ENCODE measurements around the gene GIGYF2. TPM values are rescaled to one million over a fixed set of nuclear protein-coding genes. Genes with fewer than 3 reads are reported as not detected.

Gene GIGYF2
- total and polyA plus RNA-seq, 4 experiments from 2014 or later, result 6.7 to 89.6 (median 59.0) TPM

GRCh38 chr2:232892221-232892620 lies 195.1 kb downstream of the GIGYF2 start:
- no peaks in the 10 kb centered on the region for H3K36me3 ChIP-seq (ENCODE audit: insufficient read depth, low read length)
- no peak overlapping the region for H3K4me3 Mint-ChIP-seq
- intact Hi-C loops (cut with micrococcal nuclease), result no loop called here
- H3K27ac ChIP-seq (ENCODE audit: low read depth, low read length), result no peak overlapping the region
- no peaks in the 10 kb centered on the region for H3K4me1 ChIP-seq (ENCODE audit: insufficient read depth, low read length)
- peaks cover 17 to 22% of the 10 kb centered on the region in 2 donors for H3K27me3 Mint-ChIP-seq
- H3K27me3 ChIP-seq (ENCODE audit: insufficient read depth, low read length), result peaks cover 4% of the 10 kb centered on the region
- ChIA-PET CTCF (ENCODE audit: partially characterized antibody) (no interaction called here), POLR2A (ENCODE audit: partially characterized antibody) (no interaction called here)
- peaks cover 0 to 1% (median 0%) of the 10 kb centered on the region in 4 donors for H3K4me1 Mint-ChIP-seq
- no peaks in the 10 kb centered on the region for H3K9me3 ChIP-seq (ENCODE audit: control insufficient read depth in 1 of 2, low read length in 2 of 2)
- H3K4me3 ChIP-seq (ENCODE audit: low read length in 2 of 2), result no peak overlapping the region
- H3K9me3 Mint-ChIP-seq, result no peaks in the 10 kb centered on the region
- DNase-seq, result no peak
- no peaks in the 10 kb centered on the region for H3K36me3 Mint-ChIP-seq
- no peak overlapping the region for H3K27ac Mint-ChIP-seq

DNA sequence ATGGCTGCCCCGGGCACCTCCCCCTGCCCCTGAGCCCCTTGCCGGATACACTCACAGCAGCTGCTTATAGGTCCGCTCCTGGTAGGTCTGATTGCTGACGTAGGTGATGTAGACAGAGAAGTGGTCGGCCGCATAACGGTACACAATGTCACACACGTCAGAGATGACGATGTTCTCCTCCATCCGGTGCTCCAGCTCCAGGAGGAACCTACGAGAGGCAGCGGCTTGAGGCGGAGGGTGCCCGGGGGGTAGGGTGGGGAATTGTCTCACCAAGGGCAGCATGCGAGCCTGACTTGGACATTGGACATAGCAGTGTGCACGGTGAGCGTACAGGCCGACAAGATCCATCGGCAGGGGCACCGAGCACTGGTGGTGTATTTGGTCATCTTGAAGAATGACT lies 195.7 kb downstream of the GIGYF2 start:
- H3K27me3 ChIP-seq (ENCODE audit: insufficient read depth, low read length), result peaks cover 4% of the 10 kb centered on the region
- H3K27ac Mint-ChIP-seq, result no peak overlapping the region
- H3K27me3 Mint-ChIP-seq, result peaks cover 17 to 22% of the 10 kb centered on the region in 2 donors
- H3K36me3 ChIP-seq (ENCODE audit: insufficient read depth, low read length), result no peaks in the 10 kb centered on the region
- no peaks in the 10 kb centered on the region for H3K9me3 Mint-ChIP-seq
- intact Hi-C loops (cut with micrococcal nuclease), result no loop called here
- H3K9me3 ChIP-seq (ENCODE audit: control insufficient read depth in 1 of 2, low read length in 2 of 2), result no peaks in the 10 kb centered on the region
- H3K4me1 ChIP-seq (ENCODE audit: insufficient read depth, low read length), result no peaks in the 10 kb centered on the region
- H3K4me3 Mint-ChIP-seq, result no peak overlapping the region
- no peaks in the 10 kb centered on the region for H3K36me3 Mint-ChIP-seq
- H3K4me1 Mint-ChIP-seq, result peaks cover 0 to 1% (median 0%) of the 10 kb centered on the region in 4 donors
- CTCF ChIA-PET (ENCODE audit: partially characterized antibody), result no interaction called here
- H3K27ac ChIP-seq (ENCODE audit: low read depth, low read length), result no peak overlapping the region
- POLR2A ChIA-PET (ENCODE audit: partially characterized antibody), result no interaction called here
- no peak overlapping the region for H3K4me3 ChIP-seq (ENCODE audit: low read length in 2 of 2)
- peak in 1 of 5 donors; percentile 22 for DNase-seq

- Mint-ChIP-seq H3K4me3 (no peak overlapping the region), H3K9me3 (no peaks in the 10 kb centered on the region), H3K27me3 (peaks cover 17 to 20% of the 10 kb centered on the region in 2 donors), H3K4me1 (peaks cover 0 to 1% (median 0%) of the 10 kb centered on the region in 4 donors), H3K36me3 (no peaks in the 10 kb centered on the region), H3K27ac (no peak overlapping the region)
- Histone ChIP-seq H3K36me3 (ENCODE audit: insufficient read depth, low read length) (no peaks in the 10 kb centered on the region), H3K4me1 (ENCODE audit: insufficient read depth, low read length) (no peaks in the 10 kb centered on the region), H3K27ac (ENCODE audit: low read depth, low read length) (no peak overlapping the region), H3K27me3 (ENCODE audit: insufficient read depth, low read length) (peaks cover 4% of the 10 kb centered on the region), H3K9me3 (ENCODE audit: control insufficient read depth in 1 of 2, low read length in 2 of 2) (no peaks in the 10 kb centered on the region), H3K4me3 (ENCODE audit: low read length in 2 of 2) (no peak overlapping the region)
- ChIA-PET CTCF (ENCODE audit: partially characterized antibody) (no interaction called here), POLR2A (ENCODE audit: partially characterized antibody) (no interaction called here)
- DNase-seq, result peak in 1 of 5 donors; percentile 20
- intact Hi-C loops (cut with micrococcal nuclease), result no loop called here
Measured at GRCh38 chr2:232893834-232894233, 196.7 kb downstream of the GIGYF2 start.

DNA sequence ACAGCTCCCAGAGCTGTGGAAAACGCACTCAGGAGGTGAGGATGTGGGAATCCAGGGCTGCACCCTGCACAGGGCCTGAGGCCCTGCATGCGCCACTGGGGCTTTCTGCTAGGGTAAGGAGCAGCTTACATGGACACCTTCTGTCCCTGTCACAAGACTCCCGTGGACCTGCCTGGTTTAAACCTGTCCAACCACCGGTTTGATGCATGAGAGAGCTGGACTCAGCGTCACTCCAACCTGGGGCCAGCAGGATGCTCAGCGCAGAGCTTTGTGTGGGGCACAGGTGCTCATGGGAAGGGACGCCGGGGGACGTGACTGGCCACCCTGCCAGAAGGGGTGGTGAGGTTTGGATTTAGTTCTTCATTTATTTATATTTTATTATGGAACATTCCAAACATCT lies 197.1 kb downstream of the GIGYF2 start:
- H3K27me3 Mint-ChIP-seq, result peaks cover 17 to 20% of the 10 kb centered on the region in 2 donors
- Histone ChIP-seq H3K4me1 (ENCODE audit: insufficient read depth, low read length) (no peaks in the 10 kb centered on the region), H3K4me3 (ENCODE audit: low read length in 2 of 2) (no peak overlapping the region), H3K36me3 (ENCODE audit: insufficient read depth, low read length) (no peaks in the 10 kb centered on the region), H3K27me3 (ENCODE audit: insufficient read depth, low read length) (peaks cover 4% of the 10 kb centered on the region), H3K27ac (ENCODE audit: low read depth, low read length) (no peak overlapping the region), H3K9me3 (ENCODE audit: control insufficient read depth in 1 of 2, low read length in 2 of 2) (no peaks in the 10 kb centered on the region)
- intact Hi-C loops (cut with micrococcal nuclease), result no loop called here
- ChIA-PET POLR2A (ENCODE audit: partially characterized antibody) (no interaction called here), CTCF (ENCODE audit: partially characterized antibody) (no interaction called here)
- no peak overlapping the region for H3K4me3 Mint-ChIP-seq
- DNase-seq, result peak in 1 of 5 donors; percentile 12
- no peaks in the 10 kb centered on the region for H3K9me3 Mint-ChIP-seq
- peaks cover 0 to 1% (median 0%) of the 10 kb centered on the region in 4 donors for H3K4me1 Mint-ChIP-seq
- no peaks in the 10 kb centered on the region for H3K36me3 Mint-ChIP-seq
- no peak overlapping the region for H3K27ac Mint-ChIP-seq

GRCh38 chr2:232894746-232895145 lies 197.6 kb downstream of the GIGYF2 start:
- Histone ChIP-seq H3K4me3 (ENCODE audit: low read length in 2 of 2) (no peak overlapping the region), H3K27me3 (ENCODE audit: insufficient read depth, low read length) (peaks cover 4% of the 10 kb centered on the region), H3K27ac (ENCODE audit: low read depth, low read length) (no peak overlapping the region), H3K36me3 (ENCODE audit: insufficient read depth, low read length) (no peaks in the 10 kb centered on the region), H3K4me1 (ENCODE audit: insufficient read depth, low read length) (no peaks in the 10 kb centered on the region), H3K9me3 (ENCODE audit: control insufficient read depth in 1 of 2, low read length in 2 of 2) (no peaks in the 10 kb centered on the region)
- H3K36me3 Mint-ChIP-seq, result no peaks in the 10 kb centered on the region
- DNase-seq, result no peak
- H3K9me3 Mint-ChIP-seq, result no peaks in the 10 kb centered on the region
- POLR2A ChIA-PET (ENCODE audit: partially characterized antibody), result no interaction called here
- no peak overlapping the region for H3K4me3 Mint-ChIP-seq
- intact Hi-C loops (cut with micrococcal nuclease), result no loop called here
- H3K27ac Mint-ChIP-seq, result no peak overlapping the region
- CTCF ChIA-PET (ENCODE audit: partially characterized antibody), result no interaction called here
- peaks cover 0 to 1% (median 0%) of the 10 kb centered on the region in 4 donors for H3K4me1 Mint-ChIP-seq
- peaks cover 17 to 19% of the 10 kb centered on the region in 2 donors for H3K27me3 Mint-ChIP-seq

- Mint-ChIP-seq H3K36me3 (no peaks in the 10 kb centered on the region), H3K4me1 (no peaks in the 10 kb centered on the region), H3K9me3 (no peaks in the 10 kb centered on the region), H3K27ac (no peak overlapping the region), H3K27me3 (peaks cover 9 to 10% of the 10 kb centered on the region in 2 donors), H3K4me3 (no peak overlapping the region)
- Histone ChIP-seq H3K27me3 (ENCODE audit: insufficient read depth, low read length) (peaks cover 4% of the 10 kb centered on the region), H3K4me1 (ENCODE audit: insufficient read depth, low read length) (no peaks in the 10 kb centered on the region), H3K27ac (ENCODE audit: low read depth, low read length) (no peak overlapping the region), H3K9me3 (ENCODE audit: control insufficient read depth in 1 of 2, low read length in 2 of 2) (no peaks in the 10 kb centered on the region), H3K36me3 (ENCODE audit: insufficient read depth, low read length) (no peaks in the 10 kb centered on the region), H3K4me3 (ENCODE audit: low read length in 2 of 2) (no peak overlapping the region)
- no peak for DNase-seq
- intact Hi-C loops (cut with micrococcal nuclease), result no loop called here
- CTCF ChIA-PET (ENCODE audit: partially characterized antibody), result no interaction called here
- POLR2A ChIA-PET (ENCODE audit: partially characterized antibody), result no interaction called here
Measured at GRCh38 chr2:232896111-232896510, 199.0 kb downstream of the GIGYF2 start.

DNA sequence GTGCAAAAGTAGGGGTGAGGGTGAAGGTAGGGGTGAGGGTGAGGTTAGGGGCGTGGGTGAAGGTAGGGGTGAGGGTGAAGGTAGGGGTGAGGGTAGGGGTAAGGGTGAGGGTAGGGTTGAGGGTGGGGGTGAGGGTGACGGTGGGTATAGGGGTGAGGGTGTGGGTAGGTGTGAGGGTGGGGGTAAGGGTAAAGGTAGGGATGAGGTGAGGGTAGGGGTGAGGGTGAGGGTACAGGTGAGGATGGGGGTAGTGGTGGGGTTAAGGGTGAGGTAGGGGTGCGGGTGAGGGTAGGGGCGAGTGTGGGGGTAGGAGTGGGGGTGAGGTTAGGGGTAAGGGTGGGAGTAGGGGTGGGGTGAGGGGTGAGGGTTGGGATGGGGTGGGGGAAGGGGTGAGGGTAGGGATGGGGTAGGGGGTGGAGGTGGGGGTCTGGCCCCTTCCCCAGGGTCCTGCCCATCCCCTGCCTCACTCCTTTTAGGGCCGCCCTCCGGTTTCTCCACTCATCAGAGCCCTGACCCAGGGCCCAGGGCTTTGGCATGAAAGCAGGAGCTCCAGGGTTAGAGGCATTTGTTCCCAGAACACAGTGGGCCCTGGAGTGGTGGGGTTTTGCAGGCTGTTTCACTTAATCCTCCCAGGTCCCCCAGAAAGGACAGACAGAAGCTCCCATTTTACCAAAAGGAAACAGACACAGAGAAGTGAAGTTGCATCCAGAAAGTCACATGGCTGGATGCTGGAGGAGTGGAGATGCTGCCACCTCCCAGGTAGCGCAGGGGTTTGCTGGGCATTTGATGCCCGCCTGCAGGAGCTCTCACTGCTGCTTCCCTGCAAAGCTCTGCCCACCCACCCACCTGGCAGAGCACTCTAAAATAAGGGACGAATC lies 199.8 kb downstream of the GIGYF2 start:
- ChIA-PET POLR2A (ENCODE audit: partially characterized antibody) (no interaction called here), CTCF (ENCODE audit: partially characterized antibody) (no interaction called here)
- H3K9me3 ChIP-seq (ENCODE audit: control insufficient read depth in 1 of 2, low read length in 2 of 2), result no peaks in the 10 kb centered on the region
- Mint-ChIP-seq H3K27me3 (peaks cover 5 to 9% of the 10 kb centered on the region in 2 donors), H3K9me3 (no peaks in the 10 kb centered on the region), H3K4me1 (no peaks in the 10 kb centered on the region), H3K36me3 (no peaks in the 10 kb centered on the region), H3K27ac (no peak overlapping the region), H3K4me3 (no peak overlapping the region)
- H3K4me3 ChIP-seq (ENCODE audit: low read length in 2 of 2), result no peak overlapping the region
- H3K4me1 ChIP-seq (ENCODE audit: insufficient read depth, low read length), result no peaks in the 10 kb centered on the region
- DNase-seq, result no peak
- peaks cover 4% of the 10 kb centered on the region for H3K27me3 ChIP-seq (ENCODE audit: insufficient read depth, low read length)
- no peaks in the 10 kb centered on the region for H3K36me3 ChIP-seq (ENCODE audit: insufficient read depth, low read length)
- no peak overlapping the region for H3K27ac ChIP-seq (ENCODE audit: low read depth, low read length)
- intact Hi-C loops (cut with micrococcal nuclease), result no loop called here
